ENCODE results near the gene ATRNL1.
"Not testable (repeated sequence)": the region's sequence is repeated elsewhere in the genome, so short reads cannot be mapped to it uniquely, and the experiment has no call there.

GRCh38 chr10:115758488-115758887, 665.3 kb downstream of the ATRNL1 start:
- not testable (repeated sequence) for TF ChIP-seq ZNF384 (IDR thresholded peaks at IDR 0.05); CTBP1 (IDR thresholded peaks at IDR 0.05; ENCODE audit: borderline replicate concordance); L3MBTL2 (conservative IDR thresholded peaks at IDR 0.05); FOXA1 (IDR thresholded peaks at IDR 0.05); SUZ12 (IDR thresholded peaks at IDR 0.05)
